Measurements from ENCODE around the gene AR. TPM values are rescaled to one million over a fixed set of nuclear protein-coding genes. Genes with fewer than 3 reads are reported as not detected.

The AR gene
- total and polyA plus RNA-seq, 2 of the 8 experiments (the other 6 are each of a cell fraction or from before 2014, with no cell fraction given): 7.1 to 10.7 TPM

DNA sequence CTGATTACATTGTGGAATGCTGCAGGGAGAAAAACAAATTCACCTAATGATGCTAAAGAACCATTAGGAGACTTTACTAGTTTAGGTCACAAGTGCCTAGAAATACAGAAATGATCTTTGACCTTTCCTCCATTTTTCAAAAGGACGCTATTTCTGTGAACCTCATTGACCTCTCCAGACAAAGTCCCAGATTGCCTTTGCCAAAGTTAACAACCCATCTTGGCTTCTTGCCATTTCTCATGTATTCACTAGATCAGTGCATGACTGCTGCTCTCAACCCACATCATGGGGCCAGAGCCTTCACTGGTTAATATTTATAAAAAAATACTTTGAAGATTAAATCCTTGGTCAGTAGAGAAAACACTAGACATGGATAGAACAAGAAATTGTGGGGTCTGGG lies 19.9 kb upstream of the AR start:
- Histone ChIP-seq H2BK15ac (ENCODE audit: low read length) (no peak overlapping the region), H3K56ac (replicated peaks; ENCODE audit: insufficient read length, low read depth, low read length) (no peak overlapping the region), H2BK20ac (ENCODE audit: low read length) (no peak overlapping the region), H3K4me1 (replicated peaks in 1 of 4; ENCODE audit: control insufficient read depth in 3 of 4, insufficient read depth in 4 of 4, low read length in 3 of 4) (no peaks in the 10 kb centered on the region; a peak in 1 of 7 replicates), H2AFZ (ENCODE audit: low read length) (no peak overlapping the region), H2AK5ac (ENCODE audit: low read depth, low read length) (no peak overlapping the region), H4K20me1 (replicated peaks in 1 of 2; ENCODE audit: control insufficient read depth in 1 of 2, insufficient read depth in 2 of 2, low read length in 2 of 2) (no peaks in the 10 kb centered on the region), H3K9ac (replicated peaks in 1 of 4; ENCODE audit: extremely low read depth in 1 of 4, low read depth in 3 of 4, low read length in 3 of 4) (no peak overlapping the region), H3K27me3 (replicated peaks in 1 of 4; ENCODE audit: control insufficient read depth in 3 of 4, extremely low read depth in 1 of 4, insufficient read depth in 3 of 4, low read length in 3 of 4) (no peaks in the 10 kb centered on the region), H3K36me3 (ENCODE audit: control insufficient read depth in 2 of 4, insufficient read depth in 4 of 4, low read length in 3 of 4) (no peaks in the 10 kb centered on the region), H3K18ac (ENCODE audit: extremely low read depth, low read length) (no peak overlapping the region), H4K8ac (ENCODE audit: extremely low read depth, insufficient read depth, low read length) (no peak overlapping the region), H3K4ac (replicated peaks; ENCODE audit: insufficient read length, low read depth, low read length) (no peak overlapping the region), H3K4me2 (ENCODE audit: insufficient read depth in 1 of 2, low read depth in 2 of 2, low read length in 2 of 2) (no peak overlapping the region), H3K9me3 (ENCODE audit: insufficient read depth in 2 of 2, low read depth in 1 of 2, low read length in 1 of 2) (no peaks in the 10 kb centered on the region), H3K79me2 (ENCODE audit: control insufficient read depth in 1 of 2, insufficient read depth in 2 of 2, low read length in 2 of 2) (no peaks in the 10 kb centered on the region), H3K14ac (ENCODE audit: insufficient read length) (no peak overlapping the region), H2BK120ac (replicated peaks; ENCODE audit: low read depth, low read length) (no peak overlapping the region), H3K23me2 (ENCODE audit: low read depth, low read length) (no peaks in the 10 kb centered on the region), H3K23ac (ENCODE audit: insufficient read length) (no peak overlapping the region), H4K91ac (replicated peaks; ENCODE audit: insufficient read length, low read length) (no peak overlapping the region), H3K4me3 (ENCODE audit: extremely low read depth in 1 of 4, insufficient read depth in 2 of 4, low read depth in 3 of 4, low read length in 4 of 4) (no peak overlapping the region), H3K79me1 (ENCODE audit: low read depth, low read length) (no peaks in the 10 kb centered on the region), H2BK5ac (ENCODE audit: low read depth, low read length) (no peak overlapping the region), H3K27ac (ENCODE audit: low read depth, low read length) (no peak overlapping the region), H2BK12ac (ENCODE audit: low read depth, low read length) (no peak overlapping the region), H4K5ac (ENCODE audit: insufficient read length, low read depth, low read length) (no peak overlapping the region)
- CTCF ChIA-PET (ENCODE audit: partially characterized antibody): no interaction called here
- FAIRE-seq: no peak
- TF ChIP-seq CHD2 (IDR thresholded peaks at IDR 0.05; ENCODE audit: low read length) (no peak), MAFK (IDR thresholded peaks at IDR 0.05; ENCODE audit: low read depth, low read length) (no peak), TAF1 (IDR thresholded peaks at IDR 0.05; ENCODE audit: low read depth, low read length) (no peak), SIN3A (conservative IDR thresholded peaks at IDR 0.05 in 1 of 2, IDR thresholded peaks at IDR 0.05 in 1 of 2; ENCODE audit: low read depth in 1 of 2, low read length in 2 of 2) (no peak), ASH2L (IDR thresholded peaks at IDR 0.05; ENCODE audit: low read length) (no peak)
- POLR2A ChIA-PET (ENCODE audit: partially characterized antibody): no interaction called here
- DNase-seq (ENCODE audit: low read depth in 1 of 2, low spot score in 2 of 2): no peak
- WGBS, 2 experiments (ENCODE audit: extremely low coverage in 1 of 2, insufficient coverage in 1 of 2, insufficient read length in 1 of 2, insufficient replicate concordance in 2 of 2, low coverage in 1 of 2, low lambda C conversion rate in 2 of 2, missing lambda C conversion rate in 1 of 2): 89% methylated on average over 1 of the region's 1 CpG; no CpG with 5 or more reads in 1 of the 2 experiments

Data from H1 (cell line).